Right lobe of liver (tissue), 6 donors: ENCODE data around the gene HYDIN. TPM values are rescaled to one million over a fixed set of nuclear protein-coding genes. Genes with fewer than 3 reads are reported as not detected.
"Not testable (repeated sequence)": the region's sequence is repeated elsewhere in the genome, so short reads cannot be mapped to it uniquely, and the experiment has no call there.

Source experiments
- ATAC-seq, 4 donors: fragments of 200-7000 bp; cut with Tn5 transposase; one replicate each; pipeline ENCODE4 v1.9.1; 2020; ENCODE audit warnings: mild to moderate bottlenecking in 4 of 4, moderate library complexity in 4 of 4
- DNase-seq, 3 donors: peaks; one replicate each; pipeline ENCODE4 v3.0.0-alpha.2; 2020
- H3K27ac ChIP-seq, 3 donors: fragments of 200-600 bp; one replicate each; pipeline ENCODE4 v1.8.0; 2022
- H3K27me3 ChIP-seq, 2 donors: fragments of 200-600 bp; one replicate each; pipeline ENCODE4 v1.8.0; 2022
- H3K36me3 ChIP-seq, 4 donors: fragments of 200-600 bp; sonication (generic) in 1 of 4; one replicate each; pipeline versions ENCODE4 v1.5.1 to v1.8.0; 2017 to 2022; ENCODE audit warnings: control low read depth in 1 of 4
- H3K4me1 ChIP-seq, 4 donors: fragments of 200-600 bp; sonication (generic) in 1 of 4; one replicate each; pipeline versions ENCODE4 v1.5.1 to v1.8.0; 2017 to 2022; ENCODE audit warnings: control low read depth in 1 of 4
- H3K4me3 ChIP-seq, 3 donors: fragments of 200-600 bp; one replicate each; pipeline ENCODE4 v1.8.0; 2022
- H3K9me3 ChIP-seq, 4 donors: fragments of 200-600 bp; sonication (generic) in 1 of 4; one replicate each; pipeline versions ENCODE4 v1.5.1 to v1.8.0; 2017 to 2022; ENCODE audit warnings: control low read depth in 1 of 4
- WGBS: methylation state at CpG from one replicate; pipeline ENCODE4 v1.1.6; 2018; ENCODE audit warnings: low coverage, low lambda C conversion rate; ENCODE audit not compliant: insufficient coverage; ENCODE audit errors: missing lambda C conversion rate; 5-methylcytosine and 5-hydroxymethylcytosine counted together
- intact Hi-C, 2 donors: fragments of 100-400 bp; cut with DNase I; formaldehyde crosslinking; loops; one replicate each; pipeline versions ENCODE4 v1.11.2 to v1.14.1; 2022
- total RNA-seq, 6 experiments: library from RNA; depleted of rRNA in 2 of 6; stranded (reverse); fragments of >200 nt in 2 of 6; fragmentation: NEBNext Ultra II Directional in 3 of 6; extraction: Animal tissue kit (Norgen Biotek cat#: 25700) in 3 of 6; gene quantifications; one replicate each; pipeline versions ENCODE4 v1.1.0 to v1.2.4, GENCODE V29; 2016 to 2023
- TF ChIP-seq, protein P1 (sequence below), 4 donors: fragments of 200-600 bp in 3 of 4; fragments of 450-650 bp in 1 of 4; IDR thresholded peaks; one replicate each; pipeline versions ENCODE4 v1.5.1 to v1.8.0; 2016 to 2022; ENCODE audit warnings: antibody characterized with exemption in 4 of 4, mild to moderate bottlenecking in 2 of 4
- donor health status: DM: no; HTN: yes; CAD: no.
- donor health status: DM: no; HTN: no; CAD: no.
- donor health status: DM: no; HTN: no; CAD: no.
- donor health status: DM: no; HTN: yes; CAD: no.
- donor health status: DM: no; HTN: yes; CAD: no.

HYDIN gene
- total RNA-seq, 6 experiments from 2014 or later = 0.20 to 1.4 (median 0.27) TPM; not detected in 1

DNA sequence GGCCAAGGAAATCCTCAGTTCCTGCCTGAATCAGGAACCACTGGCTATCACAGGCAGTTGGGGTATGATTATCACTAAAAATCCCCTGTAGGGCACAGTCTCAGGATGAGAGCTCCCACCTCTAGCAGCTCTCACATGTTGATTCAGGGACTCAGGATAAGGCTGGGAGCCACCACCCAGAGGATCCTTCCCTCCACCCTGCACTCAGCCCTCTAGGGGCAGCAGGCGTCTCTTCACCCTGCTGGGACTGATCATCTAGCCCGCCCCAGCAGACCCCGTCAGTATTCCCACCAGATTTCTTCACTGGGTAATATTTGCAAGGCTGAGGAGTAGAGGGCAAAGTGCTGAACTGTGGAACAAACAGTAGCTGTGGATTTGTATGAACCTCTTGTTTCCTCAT is 224.0 kb downstream of the HYDIN start:
- H3K27me3 ChIP-seq, H3K9me3 ChIP-seq, DNase-seq, H3K4me3 ChIP-seq, intact Hi-C loops, H3K4me1 ChIP-seq, H3K36me3 ChIP-seq, H3K27ac ChIP-seq: not testable (repeated sequence)
- WGBS = no CpG with 5 or more reads among the region's 3 CpGs
- ATAC-seq = peak in 1 of 4 donors; percentile 25

DNA sequence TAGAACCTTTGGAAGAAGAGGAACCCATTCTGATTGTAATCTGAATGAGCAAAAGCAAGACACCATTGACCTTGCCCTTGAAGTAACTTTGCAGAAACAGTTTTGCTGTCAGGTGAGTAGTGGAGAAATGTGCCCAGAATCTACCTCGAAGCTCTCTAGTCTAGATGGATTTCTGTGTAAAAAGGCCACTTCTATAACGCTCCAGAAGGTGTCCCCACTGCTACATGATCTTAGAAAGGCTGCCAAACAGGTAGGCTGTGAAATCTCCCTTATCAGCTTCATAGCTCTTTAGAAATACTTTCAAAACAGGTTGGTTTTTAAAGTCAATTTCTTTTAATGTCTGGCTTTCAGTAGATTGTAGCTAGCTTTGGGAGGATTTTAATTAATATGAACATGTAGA is 230.8 kb downstream of the HYDIN start:
- H3K27ac ChIP-seq, H3K4me1 ChIP-seq, DNase-seq, intact Hi-C loops, H3K27me3 ChIP-seq, H3K36me3 ChIP-seq, H3K9me3 ChIP-seq, H3K4me3 ChIP-seq: not testable (repeated sequence)
- peak; percentile 69 to 91 (median 80) for ATAC-seq
- WGBS = 4% methylated on average over 2 of the region's 2 CpGs
- TF ChIP-seq, protein P1, sequence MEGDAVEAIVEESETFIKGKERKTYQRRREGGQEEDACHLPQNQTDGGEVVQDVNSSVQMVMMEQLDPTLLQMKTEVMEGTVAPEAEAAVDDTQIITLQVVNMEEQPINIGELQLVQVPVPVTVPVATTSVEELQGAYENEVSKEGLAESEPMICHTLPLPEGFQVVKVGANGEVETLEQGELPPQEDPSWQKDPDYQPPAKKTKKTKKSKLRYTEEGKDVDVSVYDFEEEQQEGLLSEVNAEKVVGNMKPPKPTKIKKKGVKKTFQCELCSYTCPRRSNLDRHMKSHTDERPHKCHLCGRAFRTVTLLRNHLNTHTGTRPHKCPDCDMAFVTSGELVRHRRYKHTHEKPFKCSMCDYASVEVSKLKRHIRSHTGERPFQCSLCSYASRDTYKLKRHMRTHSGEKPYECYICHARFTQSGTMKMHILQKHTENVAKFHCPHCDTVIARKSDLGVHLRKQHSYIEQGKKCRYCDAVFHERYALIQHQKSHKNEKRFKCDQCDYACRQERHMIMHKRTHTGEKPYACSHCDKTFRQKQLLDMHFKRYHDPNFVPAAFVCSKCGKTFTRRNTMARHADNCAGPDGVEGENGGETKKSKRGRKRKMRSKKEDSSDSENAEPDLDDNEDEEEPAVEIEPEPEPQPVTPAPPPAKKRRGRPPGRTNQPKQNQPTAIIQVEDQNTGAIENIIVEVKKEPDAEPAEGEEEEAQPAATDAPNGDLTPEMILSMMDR (IDR thresholded peaks at IDR 0.05) = peak in 2 of 4 donors; percentile 11 to 35

DNA sequence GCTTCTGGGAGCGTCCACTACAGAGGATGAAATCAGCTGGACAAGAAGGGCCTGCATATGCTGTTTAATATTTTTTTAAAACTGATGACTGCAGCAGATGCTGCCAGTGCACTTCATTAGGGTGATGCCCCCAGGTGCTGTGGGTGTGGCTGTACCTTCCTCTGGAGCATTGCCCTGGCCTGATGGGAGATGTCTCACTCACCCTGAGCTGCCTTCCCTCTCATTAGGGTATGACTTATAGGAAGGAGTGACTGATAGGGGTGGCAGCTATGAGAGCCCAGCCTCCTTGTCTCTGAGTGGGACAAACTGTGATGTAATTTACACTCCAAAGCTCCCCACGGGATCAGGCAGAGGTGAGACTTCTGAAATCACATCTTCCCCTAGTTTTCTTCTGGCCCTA is 234.7 kb downstream of the HYDIN start:
- WGBS = no CpG with 5 or more reads among the region's 2 CpGs
- ATAC-seq, H3K9me3 ChIP-seq, intact Hi-C loops, H3K36me3 ChIP-seq, H3K4me3 ChIP-seq, H3K27me3 ChIP-seq, DNase-seq, H3K27ac ChIP-seq, H3K4me1 ChIP-seq: not testable (repeated sequence)

DNA sequence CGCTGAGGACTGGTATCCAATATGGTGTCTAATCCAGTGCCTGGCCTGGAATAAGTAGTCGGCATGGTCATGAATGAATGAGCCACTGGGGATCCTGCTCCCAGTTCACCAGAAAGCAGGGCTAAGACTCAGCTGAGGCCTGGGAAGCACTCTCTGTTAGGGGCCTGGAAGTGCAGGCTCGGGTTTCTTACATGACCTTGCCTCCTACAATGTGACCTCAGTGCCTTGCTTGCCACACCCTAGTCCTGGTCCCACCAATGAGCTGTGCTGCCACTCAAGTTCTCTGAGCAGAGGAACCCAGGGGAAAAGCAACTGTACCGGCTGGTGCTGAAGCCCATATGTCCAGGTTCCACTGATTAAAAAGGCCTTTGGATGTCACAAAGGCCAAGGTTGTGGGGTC is 238.0 kb downstream of the HYDIN start:
- ATAC-seq, H3K9me3 ChIP-seq, H3K27ac ChIP-seq, H3K36me3 ChIP-seq, H3K4me3 ChIP-seq, H3K4me1 ChIP-seq, intact Hi-C loops, H3K27me3 ChIP-seq, DNase-seq: not testable (repeated sequence)
- WGBS = no CpG with 5 or more reads among the region's 4 CpGs

DNA sequence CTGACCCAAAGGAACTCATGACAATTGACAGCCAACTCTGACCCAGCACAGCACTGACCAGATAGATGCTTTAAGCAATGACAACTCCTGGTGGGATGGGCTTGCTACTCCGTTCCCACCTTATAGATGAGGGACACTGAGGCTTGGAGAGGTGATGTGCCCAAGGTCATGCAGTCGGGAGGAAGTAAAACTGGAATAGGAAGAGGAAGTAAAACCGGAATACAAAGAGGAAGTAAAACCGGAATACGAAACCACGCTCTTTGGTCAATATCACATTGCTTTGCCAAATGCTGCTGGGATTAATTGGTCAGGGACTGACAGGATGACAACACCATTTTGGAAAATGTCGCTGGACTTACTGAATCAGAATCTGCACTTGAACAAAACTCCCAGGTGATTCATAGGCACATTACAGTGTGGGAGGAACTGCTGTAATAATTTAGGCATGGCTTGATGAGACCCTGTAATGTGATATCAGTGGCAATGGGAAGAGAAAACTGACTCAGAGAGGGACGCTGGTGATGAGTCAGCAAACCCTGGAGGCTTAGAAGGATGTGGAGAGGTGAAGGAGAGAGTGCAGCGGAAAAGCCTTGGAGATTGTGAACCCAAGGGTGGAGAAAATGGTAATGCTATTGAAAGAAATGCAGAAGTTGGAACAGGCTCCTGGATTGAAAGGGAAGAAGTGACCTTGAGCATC is 243.4 kb downstream of the HYDIN start:
- H3K9me3 ChIP-seq, H3K36me3 ChIP-seq, DNase-seq, H3K27me3 ChIP-seq, H3K4me3 ChIP-seq, intact Hi-C loops, H3K27ac ChIP-seq, ATAC-seq, H3K4me1 ChIP-seq: not testable (repeated sequence)
- 58% methylated on average over 6 of the region's 9 CpGs for WGBS

DNA sequence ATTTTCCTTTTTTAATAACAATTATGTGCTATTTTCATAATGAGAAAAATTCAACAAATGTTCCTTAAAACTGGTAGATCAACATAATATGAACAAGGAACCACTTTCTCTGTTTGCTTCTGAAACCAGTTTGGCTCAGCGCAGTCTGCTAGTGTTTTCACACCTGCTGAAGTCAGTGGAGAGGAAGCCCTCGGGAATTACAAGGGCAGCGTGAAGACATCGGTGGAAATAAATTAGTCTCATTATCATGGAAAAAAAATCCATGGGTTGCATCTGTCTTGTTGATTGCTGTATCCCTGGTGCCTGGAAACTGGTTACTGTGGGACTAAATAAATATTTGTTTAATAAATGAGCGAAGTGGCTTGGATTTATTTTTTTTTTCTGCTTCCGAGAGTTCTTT is 245.8 kb downstream of the HYDIN start:
- H3K27ac ChIP-seq, ATAC-seq, H3K4me3 ChIP-seq, H3K4me1 ChIP-seq, H3K36me3 ChIP-seq, intact Hi-C loops, H3K9me3 ChIP-seq, DNase-seq, H3K27me3 ChIP-seq: not testable (repeated sequence)
- WGBS = 38% methylated on average over 3 of the region's 6 CpGs

DNA sequence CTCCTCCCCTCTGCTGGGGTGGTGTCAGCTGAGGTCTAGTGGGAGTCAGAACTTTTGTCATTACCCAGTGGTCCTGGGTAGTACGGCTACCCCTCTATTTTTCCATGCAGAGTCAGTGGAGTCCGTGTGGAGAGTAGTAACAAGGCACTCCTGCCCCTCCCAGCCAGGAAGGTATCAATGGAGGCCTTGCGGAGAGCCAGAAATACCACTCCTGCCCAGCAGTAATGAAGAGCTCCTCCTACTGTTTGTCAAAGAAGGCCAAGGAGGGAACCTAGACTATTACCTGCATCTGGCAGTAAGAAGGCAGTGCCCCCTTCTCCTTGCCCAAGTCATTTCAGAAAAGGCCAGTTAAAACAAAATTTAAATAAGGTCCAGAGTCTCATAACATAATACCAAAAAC is 262.2 kb downstream of the HYDIN start:
- H3K36me3 ChIP-seq, H3K4me1 ChIP-seq, H3K9me3 ChIP-seq, intact Hi-C loops, ATAC-seq, H3K4me3 ChIP-seq, DNase-seq, H3K27ac ChIP-seq, H3K27me3 ChIP-seq: not testable (repeated sequence)
- WGBS = no CpG with 5 or more reads among the region's 3 CpGs

DNA sequence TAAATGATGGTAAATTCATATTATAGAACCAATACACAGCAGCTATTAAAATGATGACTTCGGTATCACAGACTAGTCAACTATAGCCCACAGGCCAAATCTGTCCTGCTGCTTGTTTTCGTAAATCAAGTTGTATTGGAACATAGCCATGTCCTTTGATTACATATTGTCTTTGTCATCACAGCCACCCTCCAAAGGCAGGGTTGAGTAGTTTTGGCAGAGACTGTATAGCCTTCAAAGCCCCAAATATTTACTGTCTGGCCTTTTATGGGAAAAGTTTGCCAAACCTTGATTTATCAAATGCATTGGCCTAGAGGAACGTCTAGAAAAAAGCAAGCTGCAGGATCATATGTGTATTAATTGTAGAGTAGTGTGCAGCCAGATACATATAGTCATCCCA is 270.4 kb downstream of the HYDIN start:
- H3K9me3 ChIP-seq, H3K27ac ChIP-seq, H3K4me3 ChIP-seq, intact Hi-C loops, DNase-seq, ATAC-seq, H3K4me1 ChIP-seq, H3K27me3 ChIP-seq, H3K36me3 ChIP-seq: not testable (repeated sequence)
- WGBS = no CpG with 5 or more reads among the region's 3 CpGs

DNA sequence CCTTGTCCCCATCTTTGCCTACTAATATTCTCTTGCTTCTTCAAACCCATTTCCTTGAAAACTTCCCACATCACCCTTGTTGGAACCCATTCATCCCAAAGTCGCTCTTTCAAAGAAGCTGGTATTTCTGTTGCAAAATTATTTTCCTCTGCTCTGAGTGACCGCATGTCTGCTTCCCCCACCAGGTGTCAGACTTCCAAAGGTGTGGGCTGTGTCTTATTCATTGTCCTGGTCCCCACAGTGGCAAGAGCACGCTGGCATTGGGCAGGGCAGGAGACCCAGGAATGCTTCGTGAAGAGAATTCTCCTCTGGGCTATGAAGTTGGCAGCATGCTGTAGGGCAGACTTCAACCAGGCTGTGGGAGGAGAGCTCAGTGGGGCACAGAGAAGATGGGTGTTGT is 275.6 kb downstream of the HYDIN start:
- H3K36me3 ChIP-seq, DNase-seq, H3K9me3 ChIP-seq, ATAC-seq, H3K4me3 ChIP-seq, H3K4me1 ChIP-seq, H3K27ac ChIP-seq, intact Hi-C loops, H3K27me3 ChIP-seq: not testable (repeated sequence)
- WGBS = 38% methylated on average over 1 of the region's 4 CpGs

DNA sequence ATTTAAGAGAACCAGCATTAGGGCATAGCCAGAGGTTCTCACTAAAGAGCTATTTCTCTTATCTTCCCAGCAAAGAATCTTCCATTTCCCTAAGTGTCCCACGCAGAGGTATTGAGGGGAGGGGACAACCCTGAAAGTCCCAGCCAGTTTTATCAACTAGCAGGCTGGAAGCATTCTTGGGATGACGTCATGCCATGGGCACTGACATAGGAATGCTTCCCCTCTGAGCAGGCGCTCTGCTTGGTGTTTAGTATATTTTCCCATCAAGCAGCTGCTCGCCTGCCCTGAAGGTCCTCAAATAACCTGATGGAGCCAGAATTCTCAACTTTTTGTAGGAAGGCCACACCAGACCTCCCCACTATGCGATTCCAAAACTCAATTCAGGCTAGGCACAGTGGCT is 276.7 kb downstream of the HYDIN start:
- H3K27ac ChIP-seq, intact Hi-C loops, H3K27me3 ChIP-seq, H3K9me3 ChIP-seq, H3K36me3 ChIP-seq, DNase-seq, H3K4me3 ChIP-seq, H3K4me1 ChIP-seq, ATAC-seq: not testable (repeated sequence)
- no CpG with 5 or more reads among the region's 5 CpGs for WGBS

DNA sequence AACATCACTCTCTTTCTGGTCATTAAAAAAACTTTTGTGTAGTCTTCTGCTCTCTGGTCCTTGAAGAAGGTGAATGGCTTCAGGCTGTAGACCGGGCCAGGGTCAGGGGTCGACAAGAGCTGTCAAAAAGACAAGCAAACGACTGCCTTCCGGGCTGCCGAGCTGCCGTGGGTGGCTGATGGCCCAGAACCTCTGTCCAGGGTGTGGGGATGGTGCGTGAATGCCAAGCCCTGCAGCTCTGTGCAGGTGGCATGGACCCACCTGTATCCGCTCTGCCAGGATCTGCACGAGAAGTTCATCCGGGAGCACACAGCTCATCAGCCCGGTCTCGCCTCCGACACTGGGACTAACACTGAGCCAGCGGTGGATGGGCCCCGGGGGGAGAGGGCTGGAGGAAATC is 287.0 kb downstream of the HYDIN start:
- H3K4me3 ChIP-seq, intact Hi-C loops, DNase-seq, H3K9me3 ChIP-seq, H3K4me1 ChIP-seq, ATAC-seq, H3K27ac ChIP-seq, H3K27me3 ChIP-seq, H3K36me3 ChIP-seq: not testable (repeated sequence)
- WGBS = 38% methylated on average over 5 of the region's 15 CpGs
